Ascending aorta (tissue), 2 donors: ENCODE data around the gene PACS2. TPM values are rescaled to one million over a fixed set of nuclear protein-coding genes. Genes with fewer than 3 reads are reported as not detected.
A peak's percentile ranks its signal among the peaks of the same experiment; 100 is the strongest.

ENCODE experiments used
- DNase-seq, 2 donors: peaks; one replicate each; pipeline ENCODE4 v3.0.0-alpha.2; 2019; ENCODE audit warnings: low spot score in 2 of 2
- H3K27ac ChIP-seq, 2 donors: fragments of 200-600 bp; sonication (generic); one replicate each; pipeline ENCODE4 v1.5.1; 2016 to 2017; ENCODE audit warnings: mild to moderate bottlenecking in 1 of 2
- H3K27me3 ChIP-seq: fragments of 200-600 bp; sonication (generic); one replicate; pipeline ENCODE4 v1.5.1; 2017
- H3K36me3 ChIP-seq, 2 donors: fragments of 200-600 bp; sonication (generic); one replicate each; pipeline ENCODE4 v1.5.1; 2016
- H3K4me1 ChIP-seq, 2 donors: fragments of 200-600 bp; sonication (generic); one replicate each; pipeline ENCODE4 v1.5.1; 2016 to 2017; ENCODE audit warnings: mild to moderate bottlenecking in 1 of 2
- H3K4me3 ChIP-seq, 2 donors: fragments of 200-600 bp; sonication (generic); one replicate each; pipeline ENCODE4 v1.5.1; 2016 to 2017; ENCODE audit warnings: mild to moderate bottlenecking in 1 of 2
- H3K9me3 ChIP-seq, 2 donors: fragments of 200-600 bp; sonication (generic); one replicate each; pipeline ENCODE4 v1.5.1; 2016
- intact Hi-C: fragments of 100-400 bp; cut with DNase I; formaldehyde crosslinking; loops from one replicate; pipeline ENCODE4 v1.15.1; 2023
- total RNA-seq: library from RNA; depleted of rRNA; stranded (reverse); fragments of >200 nt; gene quantifications from one replicate; pipeline ENCODE4 v1.1.0, GENCODE V29; 2016
- TF ChIP-seq, protein P1 (sequence below), 3 experiments: fragments of 200-600 bp in 2 of 3; fragments of 450-650 bp in 1 of 3; sonication (generic) in 2 of 3; IDR thresholded peaks; one replicate each; pipeline ENCODE4 v1.5.1; 2016 to 2019; ENCODE audit warnings: antibody characterized with exemption in 3 of 3, mild to moderate bottlenecking in 1 of 3, moderate library complexity in 1 of 3

PACS2 gene
- total RNA-seq, 1 donor from 2014 or later, result 153 TPM

DNA sequence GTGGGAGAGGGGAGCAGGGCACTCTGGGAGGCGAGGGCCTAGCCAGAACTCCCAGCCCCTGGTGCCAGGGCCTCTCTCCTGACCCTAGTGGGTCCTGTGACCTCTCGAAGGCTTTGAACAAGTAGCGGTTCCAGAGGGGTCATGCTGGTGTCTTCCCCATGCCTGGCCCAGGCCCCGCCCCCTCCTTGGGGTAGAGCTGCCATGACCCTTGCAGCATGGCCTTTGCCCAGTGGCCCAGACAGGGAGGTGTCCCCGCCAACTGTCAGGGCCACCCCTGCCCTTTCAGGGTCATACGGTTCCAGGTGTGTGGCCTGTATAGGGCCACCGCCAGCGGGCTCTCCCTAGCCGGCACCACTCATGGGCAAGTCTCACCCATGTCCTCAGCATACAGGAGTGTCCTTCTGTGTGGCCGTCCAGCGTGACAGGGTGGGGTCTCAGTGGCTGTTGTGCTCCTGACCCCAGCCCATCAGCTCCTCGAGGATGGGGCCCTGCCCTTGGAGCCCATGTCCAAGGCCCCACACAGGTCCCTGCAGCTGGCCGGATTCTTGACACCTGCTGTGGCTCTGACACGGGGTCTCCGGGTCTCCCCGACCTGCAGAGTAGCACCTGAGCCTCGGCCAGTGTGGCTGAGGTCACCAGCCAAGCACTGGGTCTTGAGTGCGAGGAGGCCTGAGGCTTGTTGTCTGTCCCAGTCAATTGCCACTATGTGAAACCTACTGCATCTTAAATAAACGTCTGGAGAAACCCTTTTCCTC, 34.6 kb downstream of the PACS2 start:
- no peak for DNase-seq
- H3K27ac ChIP-seq, result no peak overlapping the region
- no peak overlapping the region for H3K4me3 ChIP-seq
- intact Hi-C loops, result no loop called here
- peaks cover 0 to 3% of the 10 kb centered on the region in 2 donors for H3K4me1 ChIP-seq
- no peaks in the 10 kb centered on the region for H3K9me3 ChIP-seq
- H3K27me3 ChIP-seq, result no peaks in the 10 kb centered on the region
- peaks cover 0 to 16% of the 10 kb centered on the region in 2 donors for H3K36me3 ChIP-seq
- TF ChIP-seq, protein P1, sequence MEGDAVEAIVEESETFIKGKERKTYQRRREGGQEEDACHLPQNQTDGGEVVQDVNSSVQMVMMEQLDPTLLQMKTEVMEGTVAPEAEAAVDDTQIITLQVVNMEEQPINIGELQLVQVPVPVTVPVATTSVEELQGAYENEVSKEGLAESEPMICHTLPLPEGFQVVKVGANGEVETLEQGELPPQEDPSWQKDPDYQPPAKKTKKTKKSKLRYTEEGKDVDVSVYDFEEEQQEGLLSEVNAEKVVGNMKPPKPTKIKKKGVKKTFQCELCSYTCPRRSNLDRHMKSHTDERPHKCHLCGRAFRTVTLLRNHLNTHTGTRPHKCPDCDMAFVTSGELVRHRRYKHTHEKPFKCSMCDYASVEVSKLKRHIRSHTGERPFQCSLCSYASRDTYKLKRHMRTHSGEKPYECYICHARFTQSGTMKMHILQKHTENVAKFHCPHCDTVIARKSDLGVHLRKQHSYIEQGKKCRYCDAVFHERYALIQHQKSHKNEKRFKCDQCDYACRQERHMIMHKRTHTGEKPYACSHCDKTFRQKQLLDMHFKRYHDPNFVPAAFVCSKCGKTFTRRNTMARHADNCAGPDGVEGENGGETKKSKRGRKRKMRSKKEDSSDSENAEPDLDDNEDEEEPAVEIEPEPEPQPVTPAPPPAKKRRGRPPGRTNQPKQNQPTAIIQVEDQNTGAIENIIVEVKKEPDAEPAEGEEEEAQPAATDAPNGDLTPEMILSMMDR (IDR thresholded peaks at IDR 0.05), result no peak

DNA sequence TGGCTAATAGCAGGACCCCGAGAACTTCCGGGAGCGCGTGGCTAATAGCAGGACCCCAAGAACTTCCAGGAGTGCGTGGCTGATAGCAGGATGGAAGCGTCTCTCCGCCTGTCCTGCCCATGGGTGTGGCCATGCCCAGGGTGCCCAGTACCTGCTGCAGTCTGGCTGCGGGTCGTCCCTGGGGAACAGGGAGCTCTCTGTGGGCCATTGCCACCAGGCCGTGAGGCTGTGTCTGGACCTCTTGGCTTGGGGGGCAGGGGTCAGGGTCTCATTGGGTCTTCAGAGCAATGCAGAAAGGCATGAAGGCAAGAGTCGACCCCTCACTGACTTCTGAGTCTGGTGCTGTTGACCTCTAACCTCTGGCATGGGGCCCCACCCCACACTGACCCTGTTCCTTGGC, 35.4 kb downstream of the PACS2 start:
- H3K27ac ChIP-seq, result no peak overlapping the region
- TF ChIP-seq, protein P1 (IDR thresholded peaks at IDR 0.05), result no peak
- no peak for DNase-seq
- no peaks in the 10 kb centered on the region for H3K9me3 ChIP-seq
- H3K27me3 ChIP-seq, result no peaks in the 10 kb centered on the region
- peaks cover 3 to 22% of the 10 kb centered on the region in 2 donors for H3K36me3 ChIP-seq
- H3K4me3 ChIP-seq, result no peak overlapping the region
- H3K4me1 ChIP-seq, result peaks cover 0 to 3% of the 10 kb centered on the region in 2 donors
- intact Hi-C loops, result no loop called here

DNA sequence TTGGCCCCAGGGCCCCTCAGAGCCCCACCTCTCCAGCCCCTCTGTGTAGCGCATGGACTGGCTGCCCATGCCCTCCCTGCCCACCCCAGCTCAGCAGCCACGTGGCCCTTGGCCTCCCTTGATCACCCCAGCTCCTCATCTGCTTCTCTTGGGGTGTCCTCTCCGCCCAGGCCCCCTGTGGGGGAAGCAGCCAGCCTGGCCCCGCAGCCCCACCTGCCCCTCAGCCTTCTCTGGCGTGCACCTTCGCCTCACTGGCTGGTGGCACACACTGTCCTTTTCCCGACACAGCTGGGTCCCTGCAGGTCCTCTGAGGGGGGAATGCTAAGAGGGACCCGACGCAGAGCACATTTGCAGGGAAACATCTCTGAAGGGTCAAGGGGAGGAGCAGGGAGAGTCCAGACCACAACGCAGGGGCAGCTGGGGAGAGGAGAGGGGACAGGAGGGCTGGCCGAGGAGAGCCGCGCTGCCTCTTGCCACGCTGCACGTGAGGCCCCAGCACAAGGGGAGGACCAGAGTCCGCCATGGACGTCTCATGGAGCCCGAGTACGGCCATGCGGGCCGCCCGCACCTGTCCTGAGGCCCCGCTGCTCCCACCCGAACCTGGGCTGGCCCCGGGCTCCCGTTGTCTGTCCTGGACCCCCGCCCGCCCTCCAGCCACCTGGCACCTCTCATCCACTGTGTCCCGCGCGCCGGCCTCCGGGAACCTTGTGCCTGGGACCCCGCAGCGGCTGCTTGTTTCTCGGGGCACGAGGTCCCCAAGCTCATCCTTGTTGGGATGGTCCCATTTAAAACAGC, 36.1 kb downstream of the PACS2 start:
- intact Hi-C loops, result no loop called here
- peaks cover 10 to 29% of the 10 kb centered on the region in 2 donors for H3K36me3 ChIP-seq
- TF ChIP-seq, protein P1 (IDR thresholded peaks at IDR 0.05), result no peak
- H3K4me1 ChIP-seq, result peaks cover 0 to 3% of the 10 kb centered on the region in 2 donors
- no peak for DNase-seq
- no peaks in the 10 kb centered on the region for H3K27me3 ChIP-seq
- H3K9me3 ChIP-seq, result no peaks in the 10 kb centered on the region
- H3K27ac ChIP-seq, result no peak overlapping the region
- H3K4me3 ChIP-seq, result no peak overlapping the region

DNA sequence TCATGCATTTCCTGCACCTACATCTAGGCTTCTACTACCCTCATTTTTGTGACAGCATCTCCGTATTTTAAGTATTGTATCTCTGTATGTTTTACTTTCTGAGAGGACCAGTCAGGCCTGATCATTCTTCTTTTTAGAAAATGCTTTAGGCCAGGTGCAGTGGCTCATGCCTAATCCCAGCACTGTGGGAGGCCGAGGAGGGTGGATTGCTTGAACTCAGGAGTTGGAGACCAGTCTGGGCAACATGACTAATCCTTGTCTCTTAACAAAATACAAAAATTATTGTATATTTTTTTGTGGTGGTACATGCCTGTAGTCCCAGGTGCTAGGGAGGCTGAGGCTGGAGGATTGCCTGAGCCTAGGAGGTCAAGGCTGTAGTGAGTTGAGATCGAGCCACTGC, 36.9 kb downstream of the PACS2 start:
- H3K36me3 ChIP-seq, result peaks cover 10 to 32% of the 10 kb centered on the region in 2 donors
- no peaks in the 10 kb centered on the region for H3K27me3 ChIP-seq
- H3K27ac ChIP-seq, result no peak overlapping the region
- TF ChIP-seq, protein P1 (IDR thresholded peaks at IDR 0.05), result no peak
- intact Hi-C loops, result no loop called here
- peaks cover 0 to 3% of the 10 kb centered on the region in 2 donors for H3K4me1 ChIP-seq
- DNase-seq, result no peak
- no peak overlapping the region for H3K4me3 ChIP-seq
- H3K9me3 ChIP-seq, result no peaks in the 10 kb centered on the region

DNA sequence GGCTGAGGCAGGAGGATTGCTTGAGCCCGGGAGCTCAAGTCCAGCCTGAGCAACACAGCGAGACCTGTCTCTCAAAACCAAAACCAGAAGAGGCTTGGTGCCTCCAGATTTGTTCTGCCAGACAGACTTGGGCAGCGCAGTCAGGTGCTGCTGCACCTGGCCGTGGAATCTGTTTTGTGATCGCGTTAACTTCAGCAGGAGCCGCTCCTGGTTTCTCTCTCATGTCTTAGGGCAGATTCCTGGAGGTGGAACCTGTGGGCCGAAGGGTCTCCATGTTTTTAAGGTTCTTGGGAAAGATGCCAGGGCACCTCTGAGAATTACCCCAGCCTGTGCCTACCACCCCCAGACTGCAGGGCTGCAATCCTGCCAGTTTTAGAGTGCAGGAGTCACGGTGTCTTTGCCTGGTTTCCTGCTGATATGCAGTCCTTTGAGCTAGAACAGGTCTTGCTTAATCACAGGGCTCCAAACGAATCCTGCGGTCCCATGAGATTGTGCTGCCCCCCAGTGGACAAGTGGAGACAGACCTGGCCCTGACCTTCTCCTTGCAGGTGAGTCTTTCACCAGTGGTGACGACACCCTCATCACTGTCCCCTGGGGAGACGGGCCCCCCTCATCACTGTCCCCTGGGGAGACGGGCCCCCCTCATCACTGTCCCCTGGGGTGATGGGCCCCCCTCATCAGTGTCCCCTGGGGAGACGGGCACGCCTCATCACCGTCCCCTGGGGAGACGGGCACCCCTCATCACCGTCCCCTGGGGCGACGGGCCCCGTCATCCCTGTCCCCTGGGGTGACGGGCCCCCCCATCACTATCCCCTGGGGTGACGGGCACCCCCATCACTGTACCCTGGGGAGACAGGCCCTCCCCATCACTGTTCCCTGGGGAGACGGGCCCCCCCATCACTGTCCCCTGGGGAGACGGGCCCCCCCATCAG, 37.6 kb downstream of the PACS2 start:
- intact Hi-C loops, result loop anchor here (1.0 to 2.0 kb wide), 2 partner anchors 149 to 261 kb away; no protein-coding TSS in a partner anchor
- peak; percentile 40 to 86 for DNase-seq
- Histone ChIP-seq H3K36me3 (peaks cover 10 to 37% of the 10 kb centered on the region in 2 donors), H3K27ac (no peak overlapping the region), H3K27me3 (no peaks in the 10 kb centered on the region), H3K4me3 (no peak overlapping the region), H3K4me1 (peaks cover 0 to 3% of the 10 kb centered on the region in 2 donors), H3K9me3 (no peaks in the 10 kb centered on the region)
- TF ChIP-seq, protein P1 (IDR thresholded peaks at IDR 0.05), result peak; percentile 76 to 84 (median 81)
